Prostate gland (tissue), 2 donors: Measurements from ENCODE around the gene FIG4.

Source experiments
- CTCF ChIP-seq, 4 experiments: fragments of 200-600 bp in 2 of 4; fragments of 450-650 bp in 2 of 4; sonication (generic) in 2 of 4; IDR thresholded peaks; 1 replicate in 3 of 4; 2 replicates in 1 of 4; pipeline ENCODE4 v1.5.1; 2016 to 2019; ENCODE audit warnings: antibody characterized with exemption in 4 of 4, mild to moderate bottlenecking in 2 of 4, moderate library complexity in 2 of 4
- POLR2A ChIP-seq: fragments of 450-650 bp; IDR thresholded peaks from one replicate; pipeline ENCODE4 v1.6.1; 2016; ENCODE audit warnings: antibody characterized with exemption, mild to moderate bottlenecking
- POLR2AphosphoS5 ChIP-seq: sonication (generic); formaldehyde crosslinking; IDR thresholded peaks from one replicate; pipeline ENCODE4 v1.6.1; 2017; ENCODE audit warnings: antibody characterized with exemption

GRCh38 chr6:109669811-109670210 is 21.3 kb upstream of the FIG4 start:
- TF ChIP-seq POLR2A (no peak), POLR2AphosphoS5 (no peak), CTCF (IDR thresholded peaks at IDR 0.05) (no peak)
